ENCODE results near the gene DYRK4. TPM values are rescaled to one million over a fixed set of nuclear protein-coding genes. Genes with fewer than 3 reads are reported as not detected.
A peak's percentile ranks its signal among the peaks of the same experiment; 100 is the strongest.

Gene DYRK4
- total and polyA plus RNA-seq, 2 of the 13 experiments (the other 11 are each of a cell fraction or from before 2014, with no cell fraction given) = 29.4 to 40.2 TPM

- TF ChIP-seq ZBTB42 (CRISPR knock-in tag; IDR thresholded peaks at IDR 0.05) (0 out of 2 replicates have a peak, but pooled peaks have one; percentile 54), PRPF4 (IDR thresholded peaks at IDR 0.05; ENCODE audit: low read depth, low read length, poor library complexity, severe bottlenecking) (no peak), ESRRA (CRISPR knock-in tag; IDR thresholded peaks at IDR 0.05; ENCODE audit: low read depth) (no peak), MATR3 (CRISPR knock-in tag; IDR thresholded peaks at IDR 0.05) (no peak), DRAP1 (CRISPR knock-in tag; IDR thresholded peaks at IDR 0.05) (no peak; the same call in 1 of the 2 replicates), JARID2 (CRISPR knock-in tag; IDR thresholded peaks at IDR 0.05; ENCODE audit: insufficient replicate concordance) (no peak), SKI (IDR thresholded peaks at IDR 0.05; ENCODE audit: partially characterized antibody) (no peak), ZNF274 (CRISPR knock-in tag; IDR thresholded peaks at IDR 0.05) (0 out of 2 replicates have a peak, but pooled peaks have one; percentile 67), SALL1 (CRISPR knock-in tag; IDR thresholded peaks at IDR 0.05) (peak; percentile 75), CSRNP1 (CRISPR knock-in tag; IDR thresholded peaks at IDR 0.05) (no peak), MBNL3 (CRISPR knock-in tag; conservative IDR thresholded peaks at IDR 0.05) (no peak), CHD2 (IDR thresholded peaks at IDR 0.05; ENCODE audit: low read depth, low read length) (no peak), ZNF558 (CRISPR knock-in tag; IDR thresholded peaks at IDR 0.05; ENCODE audit: borderline replicate concordance) (no peak), SOX5 (CRISPR knock-in tag; IDR thresholded peaks at IDR 0.05; ENCODE audit: borderline replicate concordance) (no peak), SRSF9 (IDR thresholded peaks at IDR 0.05; ENCODE audit: borderline replicate concordance, insufficient read depth, low read depth, low read length, poor library complexity, severe bottlenecking) (no peak), ZNF782 (CRISPR knock-in tag; IDR thresholded peaks at IDR 0.05; ENCODE audit: borderline replicate concordance) (no peak), ELF4 (CRISPR knock-in tag; IDR thresholded peaks at IDR 0.05; ENCODE audit: borderline replicate concordance) (no peak), KDM1A (CRISPR knock-in tag; IDR thresholded peaks at IDR 0.05) (no peak), CBX5 (CRISPR knock-in tag; IDR thresholded peaks at IDR 0.05; ENCODE audit: borderline replicate concordance) (no peak), ZNF251 (CRISPR knock-in tag; IDR thresholded peaks at IDR 0.05) (no peak), ZFP37 (CRISPR knock-in tag; IDR thresholded peaks at IDR 0.05; ENCODE audit: borderline replicate concordance) (no peak), PATZ1 (CRISPR knock-in tag; IDR thresholded peaks at IDR 0.05) (peak; percentile 90), ATF2 (CRISPR knock-in tag; IDR thresholded peaks at IDR 0.05) (no peak), SNAPC5 (CRISPR knock-in tag; IDR thresholded peaks at IDR 0.05; ENCODE audit: borderline replicate concordance) (no peak), DR1 (CRISPR knock-in tag; IDR thresholded peaks at IDR 0.05) (no peak; the same call in 1 of the 2 replicates), ZNF749 (CRISPR knock-in tag; IDR thresholded peaks at IDR 0.05; ENCODE audit: borderline replicate concordance) (no peak)
Measured at GRCh38 chr12:4604684-4605193, 42.7 kb downstream of the DYRK4 start (continued).
